ENCODE results near the gene SLFN14. TPM values are rescaled to one million over a fixed set of nuclear protein-coding genes. Genes with fewer than 3 reads are reported as not detected.

Gene SLFN14
- not detected for total RNA-seq

- Histone ChIP-seq H3K27me3 (no peaks in the 10 kb centered on the region), H3K4me1 (no peaks in the 10 kb centered on the region), H3K36me3 (no peaks in the 10 kb centered on the region), H3K4me3 (no peak within 1 kb of the TSS), H3K9me3 (no peaks in the 10 kb centered on the region), H3K27ac (no peak within 1 kb of the TSS)
- intact Hi-C loops (cut with DNase I; ENCODE audit: low total_unique reads), result no loop called here
- TF ChIP-seq, protein P1, sequence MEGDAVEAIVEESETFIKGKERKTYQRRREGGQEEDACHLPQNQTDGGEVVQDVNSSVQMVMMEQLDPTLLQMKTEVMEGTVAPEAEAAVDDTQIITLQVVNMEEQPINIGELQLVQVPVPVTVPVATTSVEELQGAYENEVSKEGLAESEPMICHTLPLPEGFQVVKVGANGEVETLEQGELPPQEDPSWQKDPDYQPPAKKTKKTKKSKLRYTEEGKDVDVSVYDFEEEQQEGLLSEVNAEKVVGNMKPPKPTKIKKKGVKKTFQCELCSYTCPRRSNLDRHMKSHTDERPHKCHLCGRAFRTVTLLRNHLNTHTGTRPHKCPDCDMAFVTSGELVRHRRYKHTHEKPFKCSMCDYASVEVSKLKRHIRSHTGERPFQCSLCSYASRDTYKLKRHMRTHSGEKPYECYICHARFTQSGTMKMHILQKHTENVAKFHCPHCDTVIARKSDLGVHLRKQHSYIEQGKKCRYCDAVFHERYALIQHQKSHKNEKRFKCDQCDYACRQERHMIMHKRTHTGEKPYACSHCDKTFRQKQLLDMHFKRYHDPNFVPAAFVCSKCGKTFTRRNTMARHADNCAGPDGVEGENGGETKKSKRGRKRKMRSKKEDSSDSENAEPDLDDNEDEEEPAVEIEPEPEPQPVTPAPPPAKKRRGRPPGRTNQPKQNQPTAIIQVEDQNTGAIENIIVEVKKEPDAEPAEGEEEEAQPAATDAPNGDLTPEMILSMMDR (IDR thresholded peaks at IDR 0.05), result no peak
- TF ChIP-seq POLR2AphosphoS5 (IDR thresholded peaks at IDR 0.05) (no peak), POLR2A (IDR thresholded peaks at IDR 0.05) (no peak)
- DNase-seq (ENCODE audit: low spot score in 2 of 2), result no peak
Measured at GRCh38 chr17:35560703-35561102, at the start of gene SLFN14. TSS of gene SLFN14 (minus strand) at chr17:35560819. CDS start at chr17:35558062, 2,757 bp downstream.

GRCh38 chr17:35609831-35610230 lies 49.2 kb upstream of the SLFN14 start:
- DNase-seq (ENCODE audit: low spot score in 2 of 2), result no peak
- TF ChIP-seq POLR2AphosphoS5 (IDR thresholded peaks at IDR 0.05) (no peak), POLR2A (IDR thresholded peaks at IDR 0.05) (no peak)
- TF ChIP-seq, protein P1 (IDR thresholded peaks at IDR 0.05), result no peak
- no peaks in the 10 kb centered on the region for H3K36me3 ChIP-seq
- no peaks in the 10 kb centered on the region for H3K9me3 ChIP-seq
- no peaks in the 10 kb centered on the region for H3K4me1 ChIP-seq
- no peaks in the 10 kb centered on the region for H3K27me3 ChIP-seq
- H3K4me3 ChIP-seq, result no peak overlapping the region
- no peak overlapping the region for H3K27ac ChIP-seq
- intact Hi-C loops (cut with DNase I; ENCODE audit: low total_unique reads), result no loop called here

GRCh38 chr17:35607239-35607847 lies 46.7 kb upstream of the SLFN14 start:
- H3K27ac ChIP-seq, result no peak overlapping the region

DNA sequence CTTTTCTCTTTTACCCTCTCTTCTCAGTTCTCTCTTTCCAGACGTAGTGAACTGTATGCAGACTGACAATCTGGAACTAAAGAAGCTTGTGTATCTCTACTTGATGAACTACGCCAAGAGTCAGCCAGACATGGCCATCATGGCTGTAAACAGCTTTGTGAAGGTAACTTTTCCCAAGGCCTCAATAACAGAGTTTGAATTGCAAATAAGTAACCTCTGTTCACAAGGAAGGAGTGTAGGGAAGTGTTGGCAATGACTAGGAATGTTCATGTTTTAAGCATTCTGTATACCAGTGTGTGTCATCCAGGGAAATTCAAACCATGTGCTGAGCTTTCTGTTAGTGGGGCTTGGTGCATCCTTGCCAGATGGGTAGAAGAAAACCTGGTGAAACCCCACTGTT lies 45.1 kb upstream of the SLFN14 start:
- Histone ChIP-seq H3K27ac (no peak overlapping the region), H3K9me3 (no peaks in the 10 kb centered on the region), H3K4me1 (no peaks in the 10 kb centered on the region), H3K36me3 (no peaks in the 10 kb centered on the region), H3K27me3 (no peaks in the 10 kb centered on the region), H3K4me3 (no peak overlapping the region)
- intact Hi-C loops (cut with DNase I; ENCODE audit: low total_unique reads), result no loop called here
- DNase-seq (ENCODE audit: low spot score in 2 of 2), result no peak
- TF ChIP-seq, protein P1 (IDR thresholded peaks at IDR 0.05), result no peak
- TF ChIP-seq POLR2A (IDR thresholded peaks at IDR 0.05) (no peak), POLR2AphosphoS5 (IDR thresholded peaks at IDR 0.05) (no peak)

More at GRCh38 chr17:35607239-35607847, 46.7 kb upstream of the SLFN14 start:
- Histone ChIP-seq H3K36me3 (no peaks in the 10 kb centered on the region), H3K9me3 (no peaks in the 10 kb centered on the region), H3K4me1 (no peaks in the 10 kb centered on the region), H3K4me3 (no peak overlapping the region), H3K27me3 (no peaks in the 10 kb centered on the region)
- no peak for DNase-seq (ENCODE audit: low spot score in 2 of 2)
- TF ChIP-seq, protein P1 (IDR thresholded peaks at IDR 0.05), result no peak
- no peak for TF ChIP-seq POLR2AphosphoS5 (IDR thresholded peaks at IDR 0.05)
- no peak for TF ChIP-seq POLR2A (IDR thresholded peaks at IDR 0.05)
- intact Hi-C loops (cut with DNase I; ENCODE audit: low total_unique reads), result no loop called here

GRCh38 chr17:35603674-35604073 lies 43.1 kb upstream of the SLFN14 start:
- no peak for DNase-seq (ENCODE audit: low spot score in 2 of 2)
- no peaks in the 10 kb centered on the region for H3K9me3 ChIP-seq
- intact Hi-C loops (cut with DNase I; ENCODE audit: low total_unique reads), result no loop called here
- no peaks in the 10 kb centered on the region for H3K27me3 ChIP-seq
- H3K36me3 ChIP-seq, result no peaks in the 10 kb centered on the region
- TF ChIP-seq POLR2AphosphoS5 (IDR thresholded peaks at IDR 0.05) (no peak), POLR2A (IDR thresholded peaks at IDR 0.05) (no peak)
- TF ChIP-seq, protein P1 (IDR thresholded peaks at IDR 0.05), result no peak
- H3K4me3 ChIP-seq, result no peak overlapping the region
- no peaks in the 10 kb centered on the region for H3K4me1 ChIP-seq
- H3K27ac ChIP-seq, result no peak overlapping the region

Data from breast epithelium (tissue), 4 donors.